ENCODE data around the gene CIITA.

- TF ChIP-seq CTCF (IDR thresholded peaks at IDR 0.05) (no peak), POLR2A (IDR thresholded peaks at IDR 0.05) (no peak), POLR2AphosphoS5 (IDR thresholded peaks at IDR 0.05) (no peak), EP300 (IDR thresholded peaks at IDR 0.05) (no peak)
These were observed 93.1 kb downstream of the CIITA start for GRCh38 chr16:10970065-10970464.

Data from stomach (tissue), 4 donors.